GM19025 (cell line): ENCODE data around the gene KIF26B.
"Not testable (repeated sequence)": the region's sequence is repeated elsewhere in the genome, so short reads cannot be mapped to it uniquely, and the experiment has no call there.

ENCODE experiments used
- ATAC-seq: cut with Tn5 transposase; IDR thresholded peaks from one replicate; pipeline ENCODE4 v1.9.1; 2021; ENCODE audit warnings: mild to moderate bottlenecking, low read depth, moderate library complexity; ENCODE audit not compliant: unreplicated experiment

The KIF26B gene

GRCh38 chr1:245377854-245378253, 223.1 kb downstream of the KIF26B start:
- no peak for ATAC-seq

- no peak for ATAC-seq
Observed at GRCh38 chr1:245378311-245378722, 223.5 kb downstream of the KIF26B start.

DNA sequence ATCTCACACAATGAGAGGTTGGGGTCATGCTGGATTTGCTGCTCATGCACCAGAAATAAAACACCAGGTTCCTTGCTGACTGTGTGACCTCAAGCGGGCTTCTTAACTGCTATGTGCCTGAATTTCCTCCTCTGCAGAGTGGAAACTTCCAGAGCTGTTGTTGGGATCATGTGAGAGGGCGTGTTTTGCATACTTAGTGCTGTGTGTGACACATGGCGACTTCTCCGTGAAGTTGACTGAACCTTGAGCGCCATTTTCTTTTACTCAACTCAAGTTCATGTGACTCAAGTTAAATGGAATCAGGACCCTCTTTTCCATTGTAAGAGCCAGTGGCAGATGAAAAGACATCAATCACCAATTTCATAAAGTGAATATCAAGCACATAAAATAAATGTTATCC, 224.0 kb downstream of the KIF26B start:
- no peak for ATAC-seq

DNA sequence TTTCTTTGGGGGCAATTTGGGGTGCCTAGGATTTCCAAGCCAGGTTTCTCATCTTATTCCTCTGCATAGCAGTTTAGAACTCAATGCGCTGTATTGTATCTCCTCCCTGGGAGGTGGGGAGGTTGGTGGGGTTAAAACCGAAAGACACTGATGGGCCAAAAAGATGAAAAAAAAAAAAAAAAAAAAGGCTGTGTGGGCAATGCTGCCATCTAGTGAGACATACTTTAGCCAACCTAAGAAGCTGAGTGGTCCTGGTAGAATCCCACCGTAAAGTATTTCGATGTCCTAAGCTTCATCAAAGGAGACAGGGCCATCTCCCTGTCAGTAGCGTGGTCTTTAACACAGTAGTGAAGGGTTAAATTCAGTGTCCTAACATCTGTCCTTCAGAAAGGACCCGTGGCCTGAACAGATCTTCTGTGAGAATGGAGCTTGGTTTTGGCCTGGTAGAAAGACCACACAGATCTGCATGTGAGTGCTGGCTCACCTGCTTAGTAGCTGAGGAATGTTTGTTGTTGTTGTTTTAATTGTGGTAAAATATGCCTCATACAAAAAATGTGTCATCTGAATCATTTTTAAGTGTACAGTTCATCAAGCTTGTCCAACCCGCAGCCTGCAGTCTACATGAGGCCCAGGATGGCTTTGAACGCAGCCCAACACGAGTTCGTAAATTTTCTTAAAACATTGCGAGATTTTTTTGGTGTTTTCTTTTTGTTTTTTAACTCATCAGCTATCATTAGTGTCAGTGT, 226.2 kb downstream of the KIF26B start:
- no peak for ATAC-seq

DNA sequence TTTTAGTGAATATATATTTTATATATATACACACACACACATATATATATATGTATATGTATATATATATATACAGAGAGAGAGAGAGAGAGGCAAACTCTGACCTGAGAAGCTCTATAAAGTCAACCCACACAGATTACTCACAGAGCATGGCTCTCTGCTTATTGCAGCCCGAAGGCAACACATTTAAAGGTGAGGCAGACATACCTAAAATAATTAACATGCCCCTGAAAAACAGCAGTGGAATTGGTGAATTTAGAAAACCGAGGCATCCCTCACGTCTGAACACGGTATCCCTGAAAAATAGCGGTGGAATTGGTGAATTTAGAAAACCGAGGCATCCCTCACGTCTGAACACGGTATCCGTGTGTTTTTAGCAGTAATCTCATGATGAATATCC, 228.2 kb downstream of the KIF26B start:
- no peak for ATAC-seq

GRCh38 chr1:245383396-245384330, 228.9 kb downstream of the KIF26B start:
- ATAC-seq = no peak

GRCh38 chr1:245386297-245386971, 231.6 kb downstream of the KIF26B start:
- ATAC-seq = no peak

DNA sequence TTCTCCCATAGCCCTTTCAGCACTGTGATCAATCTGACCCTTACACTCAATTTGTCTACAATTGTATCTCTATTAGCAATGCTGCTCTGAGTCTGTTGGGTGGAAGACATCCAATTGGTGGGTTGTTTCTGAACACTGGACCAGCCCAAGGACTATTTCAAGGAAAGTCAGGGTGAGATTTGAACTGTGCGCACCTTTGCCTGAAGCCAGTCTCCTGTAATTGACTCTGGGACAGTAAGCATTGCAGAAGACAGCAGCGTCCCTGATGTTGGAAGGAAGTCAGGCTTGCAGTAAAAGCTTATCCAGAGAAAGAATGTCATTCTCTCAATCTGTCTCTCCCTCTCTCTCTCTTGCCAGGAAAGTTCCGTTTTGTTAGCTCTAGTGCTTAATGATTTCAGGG, 233.9 kb downstream of the KIF26B start:
- no peak for ATAC-seq

DNA sequence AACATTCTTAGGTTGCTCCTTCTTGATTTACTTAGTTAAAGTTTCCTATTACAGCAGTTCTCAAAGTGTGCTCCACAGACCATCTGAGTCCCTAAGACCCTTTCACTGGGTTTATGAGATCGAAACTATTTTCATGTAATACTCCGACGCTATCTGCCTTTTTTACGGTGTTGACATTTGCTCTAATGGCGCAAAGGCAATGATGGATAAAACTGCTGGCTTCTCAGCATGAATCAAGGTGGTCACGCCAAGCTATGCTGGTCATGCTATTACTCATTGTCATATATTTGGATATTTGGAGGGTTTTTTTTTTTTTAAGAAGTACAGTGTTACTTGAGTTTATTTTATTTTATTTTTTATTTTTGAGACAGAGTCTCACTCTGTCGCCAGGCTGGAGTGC, 235.1 kb downstream of the KIF26B start:
- no peak for ATAC-seq

DNA sequence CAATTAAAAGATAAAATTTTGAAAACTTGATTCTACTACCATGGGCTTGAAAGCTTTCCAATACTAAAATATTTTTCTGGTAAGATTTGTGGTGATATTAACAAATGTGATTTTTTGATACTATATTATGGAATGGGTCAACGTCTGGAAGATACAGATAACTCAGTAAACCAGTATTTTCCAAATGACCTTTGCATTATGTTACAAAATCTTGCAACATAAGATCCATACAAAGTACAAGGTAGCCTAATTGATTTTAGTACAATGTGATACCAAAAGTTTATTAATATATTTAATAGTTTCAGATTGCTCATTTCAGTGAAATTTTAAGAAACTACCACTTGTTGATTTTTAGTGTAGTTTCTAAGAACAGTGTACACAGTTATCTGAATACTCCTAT, 236.2 kb downstream of the KIF26B start:
- ATAC-seq = no peak

DNA sequence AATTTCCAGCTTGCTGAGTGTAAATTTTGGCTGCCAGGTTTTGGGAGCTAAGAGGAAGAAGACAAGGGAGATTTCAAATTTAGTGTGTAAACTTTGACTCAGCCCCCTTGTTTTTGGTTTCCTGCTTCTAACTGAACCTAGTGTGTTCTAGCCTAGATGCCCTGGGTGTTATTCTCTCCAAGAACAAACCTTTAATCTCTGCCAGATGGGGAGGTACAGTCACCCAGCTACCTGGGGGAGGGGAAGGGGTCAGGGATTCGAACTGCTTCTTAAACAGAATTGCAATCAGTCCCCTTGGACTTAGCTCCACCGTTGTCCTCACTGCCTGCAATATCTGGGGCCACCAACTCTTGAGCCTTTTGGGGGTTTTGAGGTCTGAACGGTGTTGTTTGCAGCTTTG, 238.9 kb downstream of the KIF26B start:
- no peak for ATAC-seq

DNA sequence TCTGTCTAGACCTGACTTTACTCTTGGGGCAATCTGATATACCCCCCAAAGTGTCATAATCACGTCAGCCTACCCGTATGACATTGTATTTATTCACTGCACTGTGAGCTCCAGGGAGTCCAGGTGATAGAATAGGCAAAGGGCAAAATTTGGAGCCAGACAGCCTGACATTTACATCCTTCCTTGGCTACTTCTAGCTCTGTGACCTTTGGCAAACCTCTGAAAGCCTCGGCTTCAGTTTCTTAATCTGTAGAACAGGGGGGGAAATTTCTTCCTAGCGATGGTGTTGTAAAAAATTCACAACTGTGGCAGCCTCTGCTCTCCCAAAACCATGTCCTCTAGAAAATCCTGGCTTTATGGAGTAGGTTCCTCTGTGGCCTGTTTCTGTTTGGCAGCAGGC, 240.9 kb downstream of the KIF26B start:
- ATAC-seq = no peak

DNA sequence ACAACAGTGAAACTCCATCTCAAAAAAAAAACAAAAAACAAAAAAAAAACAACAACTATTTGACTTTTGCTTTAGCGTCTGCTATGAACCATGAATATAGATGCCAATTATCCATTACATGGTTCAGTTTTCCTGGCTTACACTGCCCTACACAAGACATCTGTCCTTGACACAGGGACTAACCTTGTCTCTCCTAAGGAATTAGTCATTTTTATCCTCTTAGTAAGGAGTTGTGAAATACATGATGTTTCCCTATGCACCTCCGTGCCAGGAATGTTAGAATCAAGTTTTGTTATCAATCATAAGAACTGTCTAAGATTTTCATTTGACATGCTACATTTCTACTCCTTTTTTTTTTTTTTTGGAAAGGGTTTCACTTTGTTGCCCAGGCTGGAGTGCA, 241.8 kb downstream of the KIF26B start:
- ATAC-seq = no peak

DNA sequence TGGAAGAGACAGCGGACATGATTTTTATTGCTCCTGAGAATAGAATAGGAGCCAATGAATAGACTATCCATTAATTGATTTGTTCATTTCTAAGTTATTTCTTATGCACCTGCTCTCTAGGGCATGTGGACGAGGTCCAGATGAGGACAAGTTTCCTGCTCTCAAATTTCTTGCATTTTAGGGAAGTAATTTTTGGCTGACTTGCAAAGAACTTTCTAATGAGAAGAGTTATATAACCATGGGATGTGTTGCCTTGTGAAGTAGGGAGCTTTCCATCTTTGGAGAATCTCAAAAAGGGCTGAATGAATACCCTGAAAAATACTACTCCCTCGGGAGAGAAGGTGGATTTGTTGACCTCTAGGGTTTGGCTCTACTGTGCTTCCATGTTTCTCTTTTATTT, 243.0 kb downstream of the KIF26B start:
- no peak for ATAC-seq

GRCh38 chr1:245398180-245398579, 243.4 kb downstream of the KIF26B start:
- no peak for ATAC-seq

GRCh38 chr1:245401881-245402587, 247.2 kb downstream of the KIF26B start:
- no peak for ATAC-seq

DNA sequence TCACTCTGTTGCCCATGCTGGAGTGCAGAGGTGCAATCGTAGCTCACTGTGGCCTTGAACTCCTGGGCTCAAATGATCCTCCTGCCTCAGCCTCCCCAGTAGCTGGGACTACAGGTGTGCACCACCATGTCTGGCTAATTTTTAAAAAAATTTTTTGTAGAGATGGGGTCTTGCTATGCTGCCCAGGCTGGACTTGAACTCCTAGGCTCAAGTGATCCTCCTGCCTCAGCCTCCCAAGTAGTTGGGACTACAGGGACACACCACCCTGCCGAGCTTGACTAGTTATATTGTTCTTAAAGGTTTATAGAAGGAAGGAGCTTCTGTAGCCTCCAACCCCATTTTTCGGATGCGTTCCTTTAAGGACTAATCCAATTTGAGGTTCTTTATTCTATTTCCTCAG, 248.2 kb downstream of the KIF26B start:
- not testable (repeated sequence) for ATAC-seq

DNA sequence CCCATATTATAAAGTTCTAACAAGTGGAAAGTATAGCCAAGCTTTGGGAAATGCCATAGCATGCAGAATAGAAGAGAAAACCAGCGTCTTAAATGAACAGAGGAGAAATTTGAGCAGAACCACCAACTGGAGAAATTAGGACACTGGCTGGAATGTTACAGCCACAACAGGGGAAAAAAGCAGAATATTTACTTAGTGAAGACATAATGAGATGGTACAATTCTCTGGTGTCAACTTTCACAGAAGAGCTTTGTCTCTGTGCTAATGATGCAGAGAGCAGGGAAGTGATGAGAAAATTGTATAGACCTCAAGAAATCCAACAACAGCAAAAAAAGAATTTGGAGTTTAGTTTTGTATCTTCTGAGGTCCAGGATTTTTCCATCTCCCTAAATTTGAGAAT, 249.7 kb downstream of the KIF26B start:
- no peak for ATAC-seq

GRCh38 chr1:245404952-245405351, 250.2 kb downstream of the KIF26B start:
- ATAC-seq = no peak

GRCh38 chr1:245406426-245406825, 251.6 kb downstream of the KIF26B start:
- no peak for ATAC-seq

- no peak for ATAC-seq
Observed at GRCh38 chr1:245407983-245408382, 253.2 kb downstream of the KIF26B start.
